ENCODE measurements around the gene DAZL. TPM values are rescaled to one million over a fixed set of nuclear protein-coding genes. Genes with fewer than 3 reads are reported as not detected.

Gene DAZL
- total RNA-seq, 1 donor from 2014 or later: not detected

DNA sequence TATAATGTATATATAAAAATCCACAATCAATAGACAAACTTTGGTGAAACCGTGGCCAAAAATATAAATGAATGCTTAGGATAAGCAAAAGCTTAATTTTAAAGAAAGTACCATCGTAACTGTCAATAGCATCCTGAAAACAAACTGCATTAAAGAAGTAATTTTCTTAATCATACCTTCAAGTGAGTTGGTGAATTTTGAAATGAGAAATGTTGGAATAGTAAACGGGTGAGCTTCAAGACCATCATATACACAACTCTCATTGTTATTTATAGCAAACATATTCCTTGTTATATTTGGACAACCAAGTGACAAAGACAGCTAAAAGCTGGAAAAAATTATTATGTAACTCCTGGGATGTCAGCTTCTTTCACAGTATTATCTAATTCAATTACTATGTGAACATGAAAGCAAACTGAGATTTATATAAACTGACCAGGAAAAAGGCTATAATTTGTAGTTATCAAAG lies 3.7 kb downstream of the DAZL start:
- H3K36me3 Mint-ChIP-seq: no peaks in the 10 kb centered on the region
- DNase-seq (ENCODE audit: low spot score in 2 of 2, unreplicated experiment in 2 of 2): no peak
- H3K27ac Mint-ChIP-seq: no peak overlapping the region
- H3K27me3 Mint-ChIP-seq (ENCODE audit: low read depth): peaks cover 38% of the 10 kb centered on the region
- H3K4me1 Mint-ChIP-seq: no peaks in the 10 kb centered on the region
- TF ChIP-seq, protein P1, sequence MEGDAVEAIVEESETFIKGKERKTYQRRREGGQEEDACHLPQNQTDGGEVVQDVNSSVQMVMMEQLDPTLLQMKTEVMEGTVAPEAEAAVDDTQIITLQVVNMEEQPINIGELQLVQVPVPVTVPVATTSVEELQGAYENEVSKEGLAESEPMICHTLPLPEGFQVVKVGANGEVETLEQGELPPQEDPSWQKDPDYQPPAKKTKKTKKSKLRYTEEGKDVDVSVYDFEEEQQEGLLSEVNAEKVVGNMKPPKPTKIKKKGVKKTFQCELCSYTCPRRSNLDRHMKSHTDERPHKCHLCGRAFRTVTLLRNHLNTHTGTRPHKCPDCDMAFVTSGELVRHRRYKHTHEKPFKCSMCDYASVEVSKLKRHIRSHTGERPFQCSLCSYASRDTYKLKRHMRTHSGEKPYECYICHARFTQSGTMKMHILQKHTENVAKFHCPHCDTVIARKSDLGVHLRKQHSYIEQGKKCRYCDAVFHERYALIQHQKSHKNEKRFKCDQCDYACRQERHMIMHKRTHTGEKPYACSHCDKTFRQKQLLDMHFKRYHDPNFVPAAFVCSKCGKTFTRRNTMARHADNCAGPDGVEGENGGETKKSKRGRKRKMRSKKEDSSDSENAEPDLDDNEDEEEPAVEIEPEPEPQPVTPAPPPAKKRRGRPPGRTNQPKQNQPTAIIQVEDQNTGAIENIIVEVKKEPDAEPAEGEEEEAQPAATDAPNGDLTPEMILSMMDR (IDR thresholded peaks at IDR 0.05; ENCODE audit: unreplicated experiment): peak; percentile 55
- H3K4me3 Mint-ChIP-seq: no peak overlapping the region
- H3K9me3 Mint-ChIP-seq: no peaks in the 10 kb centered on the region

DNA sequence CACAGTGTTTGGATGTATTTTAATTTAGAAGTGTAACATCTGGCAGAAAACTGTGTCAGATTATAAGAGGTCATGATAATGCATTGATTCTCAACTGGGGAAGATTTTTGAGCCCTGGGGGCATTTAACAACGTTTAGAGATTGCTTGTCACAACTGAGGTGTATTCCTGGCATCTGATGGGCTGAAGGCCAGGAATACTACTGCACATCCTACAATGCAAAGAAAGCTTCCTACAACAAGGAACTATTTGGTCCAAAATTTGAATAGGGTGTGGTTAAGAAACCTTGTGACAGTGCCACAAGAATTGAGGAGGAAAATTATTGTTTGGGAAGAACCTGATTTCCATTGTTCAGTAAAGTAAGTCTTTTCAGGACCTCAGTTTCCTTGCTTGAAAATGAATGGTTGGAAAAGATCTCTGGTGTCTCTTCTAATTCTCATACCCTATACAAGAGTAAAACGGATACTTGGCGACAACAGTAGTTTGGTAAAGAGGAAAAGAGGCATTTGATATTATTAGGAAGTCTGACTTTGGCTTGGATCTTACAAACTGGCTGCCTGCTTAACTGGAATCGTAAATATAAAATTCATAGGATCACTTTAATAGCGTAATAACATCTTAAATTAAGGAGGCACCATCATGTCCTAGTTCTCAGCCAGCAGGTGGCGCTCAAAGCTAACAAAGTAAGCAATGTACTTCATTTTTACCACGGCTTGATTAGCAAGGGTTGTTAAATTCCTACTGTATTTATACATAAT lies 4.3 kb downstream of the DAZL start:
- Mint-ChIP-seq H3K4me1 (no peaks in the 10 kb centered on the region), H3K4me3 (no peak overlapping the region)

DNA sequence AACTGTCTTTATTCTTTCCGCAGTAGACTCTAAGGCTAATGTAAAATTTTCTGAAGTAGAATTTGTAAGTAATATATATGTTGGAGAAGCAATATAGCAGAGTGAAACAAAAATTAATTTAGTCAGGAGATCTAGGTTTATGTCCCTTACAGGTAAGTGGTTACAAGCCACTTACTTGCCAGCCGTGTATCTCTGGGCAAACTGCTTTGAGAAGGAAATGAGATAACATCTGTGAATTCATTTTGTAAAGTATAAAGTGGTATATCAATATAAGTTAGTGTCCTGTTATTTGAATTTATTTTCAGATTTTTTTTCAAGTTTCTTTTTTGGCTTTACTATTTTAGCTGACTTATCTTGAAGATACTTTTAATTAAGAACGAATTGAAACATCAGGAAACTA lies 5.5 kb downstream of the DAZL start:
- no peaks in the 10 kb centered on the region for H3K9me3 Mint-ChIP-seq
- DNase-seq (ENCODE audit: low spot score in 2 of 2, unreplicated experiment in 2 of 2): no peak
- H3K27ac Mint-ChIP-seq: no peak overlapping the region
- peaks cover 38% of the 10 kb centered on the region for H3K27me3 Mint-ChIP-seq (ENCODE audit: low read depth)
- no peaks in the 10 kb centered on the region for H3K4me1 Mint-ChIP-seq
- H3K36me3 Mint-ChIP-seq: no peaks in the 10 kb centered on the region
- no peak overlapping the region for H3K4me3 Mint-ChIP-seq
- TF ChIP-seq, protein P1 (IDR thresholded peaks at IDR 0.05; ENCODE audit: unreplicated experiment): no peak

More for the DNA sequence above, 4.3 kb downstream of the DAZL start:
- Mint-ChIP-seq H3K9me3 (no peaks in the 10 kb centered on the region), H3K36me3 (no peaks in the 10 kb centered on the region), H3K27ac (no peak overlapping the region), H3K27me3 (ENCODE audit: low read depth) (peaks cover 38% of the 10 kb centered on the region)
- peak; percentile 74 to 81 for DNase-seq (ENCODE audit: low spot score in 2 of 2, unreplicated experiment in 2 of 2)
- TF ChIP-seq, protein P1 (IDR thresholded peaks at IDR 0.05; ENCODE audit: unreplicated experiment): peak; percentile 89

DNA sequence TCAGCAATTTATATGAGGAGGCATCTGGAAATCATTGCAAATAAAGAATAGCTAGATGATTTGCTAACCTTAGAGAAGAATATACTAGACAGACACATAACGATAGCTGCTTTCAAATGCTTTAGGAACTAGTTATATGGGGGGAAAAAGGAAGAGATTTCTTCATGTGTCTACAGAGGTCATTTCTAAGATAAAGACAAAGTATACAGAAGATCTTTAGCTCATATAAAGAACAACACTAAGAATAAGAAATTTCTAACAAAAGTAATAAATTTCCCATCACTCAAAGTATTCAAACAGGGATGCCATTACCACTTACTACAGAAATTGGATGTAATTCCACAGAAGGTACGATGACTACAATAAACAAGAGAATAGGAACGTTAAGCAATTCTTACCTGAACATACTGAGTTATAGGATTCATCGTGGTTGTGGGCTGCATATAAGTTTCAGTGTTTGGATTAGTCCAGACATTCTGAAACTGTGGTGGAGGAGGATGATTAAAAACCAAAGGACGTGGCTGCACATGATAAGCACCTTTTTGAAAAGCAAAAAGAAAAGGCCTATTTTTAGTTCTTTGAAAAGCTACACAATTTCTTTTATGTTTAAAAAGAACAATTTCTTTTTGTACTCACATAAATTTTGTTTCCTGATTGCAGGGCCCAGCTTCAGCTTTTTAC lies 8.7 kb downstream of the DAZL start:
- Mint-ChIP-seq H3K4me3 (no peak overlapping the region), H3K27me3 (ENCODE audit: low read depth) (peaks cover 35% of the 10 kb centered on the region), H3K9me3 (no peaks in the 10 kb centered on the region), H3K27ac (no peak overlapping the region), H3K36me3 (no peaks in the 10 kb centered on the region), H3K4me1 (no peaks in the 10 kb centered on the region)
- TF ChIP-seq, protein P1 (IDR thresholded peaks at IDR 0.05; ENCODE audit: unreplicated experiment): no peak
- no peak for DNase-seq (ENCODE audit: low spot score in 2 of 2, unreplicated experiment in 2 of 2)

DNA sequence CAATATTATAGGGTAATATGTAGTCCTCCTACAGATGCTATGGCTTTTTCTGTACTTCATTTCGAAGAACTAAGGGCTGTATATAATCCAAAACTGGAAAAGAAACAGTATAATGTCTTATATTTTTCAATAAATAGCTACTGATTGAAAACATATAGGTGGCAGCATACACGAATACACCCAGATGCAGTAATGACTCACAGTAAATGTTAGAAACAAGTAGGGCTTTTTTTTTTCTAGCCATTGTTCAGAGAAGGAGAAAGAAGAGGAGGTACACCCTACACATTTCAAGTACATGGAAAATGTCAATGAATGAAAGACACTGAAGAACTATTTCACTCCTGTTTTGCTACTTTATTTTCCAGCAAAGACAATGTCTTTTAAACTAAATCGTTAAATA lies 9.4 kb downstream of the DAZL start:
- H3K4me3 Mint-ChIP-seq: no peak overlapping the region
- no peaks in the 10 kb centered on the region for H3K4me1 Mint-ChIP-seq
- TF ChIP-seq, protein P1 (IDR thresholded peaks at IDR 0.05; ENCODE audit: unreplicated experiment): no peak
- no peak for DNase-seq (ENCODE audit: low spot score in 2 of 2, unreplicated experiment in 2 of 2)
- no peak overlapping the region for H3K27ac Mint-ChIP-seq
- H3K9me3 Mint-ChIP-seq: no peaks in the 10 kb centered on the region
- peaks cover 35% of the 10 kb centered on the region for H3K27me3 Mint-ChIP-seq (ENCODE audit: low read depth)
- no peaks in the 10 kb centered on the region for H3K36me3 Mint-ChIP-seq
